Effector memory CD4-positive, alpha-beta T cell (primary cell): ENCODE results near the gene RSPO4.

Source experiments
- DNase-seq, 3 donors: peaks; one replicate each; pipeline ENCODE4 v3.0.0-alpha.2; 2020
- H3K27ac ChIP-seq: 2 replicates; pipeline ENCODE4 v1.7.0; 2013; ENCODE audit warnings: mild to moderate bottlenecking, low read length, moderate library complexity; ENCODE audit not compliant: insufficient read depth, poor library complexity, severe bottlenecking
- H3K27me3 ChIP-seq: replicated peaks from 2 replicates; pipeline ENCODE4 v1.7.0; 2013; ENCODE audit warnings: mild to moderate bottlenecking, low read length; ENCODE audit not compliant: insufficient read depth, control insufficient read depth, poor library complexity, severe bottlenecking
- H3K36me3 ChIP-seq: 2 replicates; pipeline ENCODE4 v1.7.0; 2013; ENCODE audit warnings: mild to moderate bottlenecking, low read length, moderate library complexity; ENCODE audit not compliant: control insufficient read depth, insufficient read depth
- H3K4me1 ChIP-seq: 2 replicates; pipeline ENCODE4 v1.7.0; 2013; ENCODE audit warnings: low read length, mild to moderate bottlenecking; ENCODE audit not compliant: control insufficient read depth, insufficient read depth, poor library complexity, severe bottlenecking
- H3K4me3 ChIP-seq: 2 replicates; pipeline ENCODE4 v1.7.0; 2013; ENCODE audit warnings: low read length, low read depth, mild to moderate bottlenecking; ENCODE audit not compliant: insufficient read depth, poor library complexity, severe bottlenecking
- H3K9me3 ChIP-seq: 2 replicates; pipeline ENCODE4 v1.7.0; 2013; ENCODE audit warnings: mild to moderate bottlenecking, low read length, moderate library complexity; ENCODE audit not compliant: control insufficient read depth
- total RNA-seq, 3 donors: gene quantifications; one replicate each; lab custom pipeline; 2026; lab: John Stamatoyannopoulos, UW

Gene RSPO4
- total RNA-seq: 0 reads per million in 3 donors

- Histone ChIP-seq H3K4me3 (no peak within 1 kb of the TSS), H3K27me3 (peaks cover 6% of the 10 kb centered on the region)
Observed at GRCh38 chr20:1001911-1002681, at the start of gene RSPO4. Gene RSPO4, minus strand, starts transcription at chr20:1002311. Its CDS starts 147 bp downstream, at chr20:1002164.

GRCh38 chr20:1050440-1050839, 48.3 kb upstream of the RSPO4 start:
- no peak overlapping the region for H3K27ac ChIP-seq
- H3K4me1 ChIP-seq: no peaks in the 10 kb centered on the region
- no peak overlapping the region for H3K4me3 ChIP-seq
- no peaks in the 10 kb centered on the region for H3K27me3 ChIP-seq
- H3K36me3 ChIP-seq: no peaks in the 10 kb centered on the region
- H3K9me3 ChIP-seq: no peaks in the 10 kb centered on the region
- no peak for DNase-seq

More at GRCh38 chr20:1001911-1002681, at the start of gene RSPO4:
- H3K4me1 ChIP-seq: no peaks in the 10 kb centered on the region
- no peak for DNase-seq
- H3K27ac ChIP-seq: no peak within 1 kb of the TSS
- no peaks in the 10 kb centered on the region for H3K9me3 ChIP-seq
- no peaks in the 10 kb centered on the region for H3K36me3 ChIP-seq

GRCh38 chr20:1045860-1046418, 43.8 kb upstream of the RSPO4 start:
- Histone ChIP-seq H3K36me3 (no peaks in the 10 kb centered on the region), H3K27ac (no peak overlapping the region), H3K27me3 (no peaks in the 10 kb centered on the region), H3K4me3 (no peak overlapping the region), H3K4me1 (no peaks in the 10 kb centered on the region), H3K9me3 (no peaks in the 10 kb centered on the region)
- DNase-seq: no peak

GRCh38 chr20:1041845-1042390, 39.8 kb upstream of the RSPO4 start:
- Histone ChIP-seq H3K27ac (no peak overlapping the region), H3K9me3 (no peaks in the 10 kb centered on the region), H3K4me1 (no peaks in the 10 kb centered on the region), H3K4me3 (no peak overlapping the region), H3K27me3 (no peaks in the 10 kb centered on the region), H3K36me3 (no peaks in the 10 kb centered on the region)
- DNase-seq: no peak

GRCh38 chr20:1038205-1038604, 36.1 kb upstream of the RSPO4 start:
- no peaks in the 10 kb centered on the region for H3K4me1 ChIP-seq
- H3K4me3 ChIP-seq: no peak overlapping the region
- no peaks in the 10 kb centered on the region for H3K36me3 ChIP-seq
- DNase-seq: no peak
- H3K27ac ChIP-seq: no peak overlapping the region
- no peaks in the 10 kb centered on the region for H3K27me3 ChIP-seq
- no peaks in the 10 kb centered on the region for H3K9me3 ChIP-seq

- no peak for DNase-seq
- Histone ChIP-seq H3K36me3 (no peaks in the 10 kb centered on the region), H3K27me3 (no peaks in the 10 kb centered on the region), H3K27ac (no peak overlapping the region), H3K4me1 (no peaks in the 10 kb centered on the region), H3K9me3 (no peaks in the 10 kb centered on the region), H3K4me3 (no peak overlapping the region)
Observed at GRCh38 chr20:1037039-1037438, 34.9 kb upstream of the RSPO4 start.

GRCh38 chr20:1035466-1035865, 33.4 kb upstream of the RSPO4 start:
- Histone ChIP-seq H3K4me3 (no peak overlapping the region), H3K27me3 (no peaks in the 10 kb centered on the region), H3K27ac (no peak overlapping the region), H3K9me3 (no peaks in the 10 kb centered on the region), H3K36me3 (no peaks in the 10 kb centered on the region), H3K4me1 (no peaks in the 10 kb centered on the region)
- no peak for DNase-seq

- Histone ChIP-seq H3K4me3 (no peak overlapping the region), H3K36me3 (no peaks in the 10 kb centered on the region), H3K27ac (no peak overlapping the region), H3K27me3 (no peaks in the 10 kb centered on the region), H3K4me1 (no peaks in the 10 kb centered on the region), H3K9me3 (no peaks in the 10 kb centered on the region)
- no peak for DNase-seq
Observed at GRCh38 chr20:1034415-1034789, 32.3 kb upstream of the RSPO4 start.

- DNase-seq: no peak
- H3K36me3 ChIP-seq: no peaks in the 10 kb centered on the region
- H3K27me3 ChIP-seq: no peaks in the 10 kb centered on the region
- H3K4me1 ChIP-seq: no peaks in the 10 kb centered on the region
- no peak overlapping the region for H3K4me3 ChIP-seq
- H3K9me3 ChIP-seq: no peaks in the 10 kb centered on the region
- no peak overlapping the region for H3K27ac ChIP-seq
Observed at GRCh38 chr20:1033751-1034414, 31.8 kb upstream of the RSPO4 start.

GRCh38 chr20:1029980-1030379, 27.9 kb upstream of the RSPO4 start:
- no peaks in the 10 kb centered on the region for H3K4me1 ChIP-seq
- H3K27ac ChIP-seq: no peak overlapping the region
- H3K36me3 ChIP-seq: no peaks in the 10 kb centered on the region
- H3K27me3 ChIP-seq: no peaks in the 10 kb centered on the region
- H3K9me3 ChIP-seq: no peaks in the 10 kb centered on the region
- no peak for DNase-seq
- H3K4me3 ChIP-seq: no peak overlapping the region
